ENCODE results near the gene AKT3.

- TF ChIP-seq, protein P1, sequence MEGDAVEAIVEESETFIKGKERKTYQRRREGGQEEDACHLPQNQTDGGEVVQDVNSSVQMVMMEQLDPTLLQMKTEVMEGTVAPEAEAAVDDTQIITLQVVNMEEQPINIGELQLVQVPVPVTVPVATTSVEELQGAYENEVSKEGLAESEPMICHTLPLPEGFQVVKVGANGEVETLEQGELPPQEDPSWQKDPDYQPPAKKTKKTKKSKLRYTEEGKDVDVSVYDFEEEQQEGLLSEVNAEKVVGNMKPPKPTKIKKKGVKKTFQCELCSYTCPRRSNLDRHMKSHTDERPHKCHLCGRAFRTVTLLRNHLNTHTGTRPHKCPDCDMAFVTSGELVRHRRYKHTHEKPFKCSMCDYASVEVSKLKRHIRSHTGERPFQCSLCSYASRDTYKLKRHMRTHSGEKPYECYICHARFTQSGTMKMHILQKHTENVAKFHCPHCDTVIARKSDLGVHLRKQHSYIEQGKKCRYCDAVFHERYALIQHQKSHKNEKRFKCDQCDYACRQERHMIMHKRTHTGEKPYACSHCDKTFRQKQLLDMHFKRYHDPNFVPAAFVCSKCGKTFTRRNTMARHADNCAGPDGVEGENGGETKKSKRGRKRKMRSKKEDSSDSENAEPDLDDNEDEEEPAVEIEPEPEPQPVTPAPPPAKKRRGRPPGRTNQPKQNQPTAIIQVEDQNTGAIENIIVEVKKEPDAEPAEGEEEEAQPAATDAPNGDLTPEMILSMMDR (IDR thresholded peaks at IDR 0.05; ENCODE audit: low read length) = no peak
- TF ChIP-seq EZH2 (optimal IDR thresholded peaks at IDR 0.05; ENCODE audit: low read depth, low read length) = no peak
Observed at GRCh38 chr1:243645281-243645680, 204.8 kb downstream of the AKT3 start.

Measured in MM.1S (cell line).